ENCODE measurements around the gene FBF1.

DNA sequence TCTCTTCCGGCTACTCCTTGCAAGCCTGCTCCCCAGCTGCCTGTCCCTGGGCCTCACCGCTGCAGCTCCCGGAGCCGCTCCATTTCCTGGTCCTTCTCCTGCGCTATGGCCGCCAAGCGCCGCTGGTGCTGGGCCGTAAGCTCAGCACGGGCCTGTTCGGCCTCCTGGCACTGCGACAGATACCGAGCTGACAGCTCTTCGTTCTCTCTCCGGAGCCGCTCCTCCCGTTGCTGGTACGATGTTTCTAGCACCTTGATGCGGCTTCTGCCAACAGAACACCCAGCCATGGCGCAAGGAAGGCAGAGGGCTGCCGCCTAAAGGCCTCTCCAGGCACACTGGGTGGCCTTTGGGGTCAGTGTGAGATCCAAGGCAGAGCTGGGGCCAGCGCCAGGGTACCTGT is 21.2 kb downstream of the FBF1 start:
- TF ChIP-seq SMC3 (conservative IDR thresholded peaks at IDR 0.05; ENCODE audit: poor library complexity): no peak
- TF ChIP-seq POLR2AphosphoS5 (IDR thresholded peaks at IDR 0.05): no peak
- TF ChIP-seq, protein P1, sequence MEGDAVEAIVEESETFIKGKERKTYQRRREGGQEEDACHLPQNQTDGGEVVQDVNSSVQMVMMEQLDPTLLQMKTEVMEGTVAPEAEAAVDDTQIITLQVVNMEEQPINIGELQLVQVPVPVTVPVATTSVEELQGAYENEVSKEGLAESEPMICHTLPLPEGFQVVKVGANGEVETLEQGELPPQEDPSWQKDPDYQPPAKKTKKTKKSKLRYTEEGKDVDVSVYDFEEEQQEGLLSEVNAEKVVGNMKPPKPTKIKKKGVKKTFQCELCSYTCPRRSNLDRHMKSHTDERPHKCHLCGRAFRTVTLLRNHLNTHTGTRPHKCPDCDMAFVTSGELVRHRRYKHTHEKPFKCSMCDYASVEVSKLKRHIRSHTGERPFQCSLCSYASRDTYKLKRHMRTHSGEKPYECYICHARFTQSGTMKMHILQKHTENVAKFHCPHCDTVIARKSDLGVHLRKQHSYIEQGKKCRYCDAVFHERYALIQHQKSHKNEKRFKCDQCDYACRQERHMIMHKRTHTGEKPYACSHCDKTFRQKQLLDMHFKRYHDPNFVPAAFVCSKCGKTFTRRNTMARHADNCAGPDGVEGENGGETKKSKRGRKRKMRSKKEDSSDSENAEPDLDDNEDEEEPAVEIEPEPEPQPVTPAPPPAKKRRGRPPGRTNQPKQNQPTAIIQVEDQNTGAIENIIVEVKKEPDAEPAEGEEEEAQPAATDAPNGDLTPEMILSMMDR (IDR thresholded peaks at IDR 0.05; ENCODE audit: poor library complexity, severe bottlenecking): no peak
